Fibroblast of pulmonary artery (primary cell): ENCODE data around the gene NDUFS1.
"Not testable (repeated sequence)": the region's sequence is repeated elsewhere in the genome, so short reads cannot be mapped to it uniquely, and the experiment has no call there.

Experiments used
- DNase-seq: peaks from one replicate; pipeline ENCODE4 v3.0.0-alpha.2; 2010; ENCODE audit warnings: low read depth
- H3K4me3 ChIP-seq: replicated peaks from 2 replicates; pipeline ENCODE4 v1.5.1; 2011; ENCODE audit warnings: low read depth, mild to moderate bottlenecking, control low read depth, low read length, moderate library complexity
- CTCF ChIP-seq: IDR thresholded peaks from 2 replicates; pipeline ENCODE4 v1.5.1; 2011; ENCODE audit warnings: mild to moderate bottlenecking, control low read depth, low read length, inconsistent platforms; ENCODE audit errors: missing control alignments

Gene NDUFS1

DNA sequence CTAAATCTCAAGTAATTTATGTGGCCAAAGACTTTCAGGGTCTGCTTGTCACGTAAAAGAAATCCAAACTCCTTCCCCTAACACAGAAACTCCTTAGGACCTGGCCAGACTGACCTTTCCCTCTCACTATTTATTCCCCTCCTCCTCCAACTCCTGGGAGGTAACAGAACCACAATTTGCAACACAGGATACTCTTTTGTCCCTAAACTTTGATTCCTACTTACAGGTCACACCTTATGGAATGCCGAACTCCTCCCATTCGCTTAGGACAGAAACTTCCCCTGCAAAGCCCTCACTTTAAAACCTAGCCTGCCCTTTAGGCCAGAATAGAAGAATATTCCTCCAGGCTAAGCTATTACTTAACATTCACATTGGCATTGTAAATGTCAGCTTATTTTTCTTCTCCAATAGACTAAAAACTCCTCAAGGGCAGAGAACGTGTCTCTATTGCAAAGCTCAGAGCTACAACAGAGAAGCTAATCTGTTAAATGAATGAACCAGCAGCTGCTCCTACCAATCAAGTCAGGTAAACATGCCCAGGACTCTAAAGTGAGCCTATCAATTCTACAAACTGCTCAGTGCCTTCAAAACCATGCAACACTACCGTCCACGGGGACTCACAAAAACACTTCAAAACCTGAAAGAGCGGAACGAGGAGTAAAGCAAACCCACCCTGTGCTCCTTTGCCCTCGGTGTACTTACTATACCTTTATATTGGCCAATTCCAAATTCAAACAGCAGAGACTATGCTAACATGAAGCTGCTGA lies 79.4 kb downstream of the NDUFS1 start:
- H3K4me3 ChIP-seq = no peak overlapping the region
- no peak for DNase-seq
- TF ChIP-seq CTCF = no peak

GRCh38 chr2:206077879-206078278 lies 81.4 kb downstream of the NDUFS1 start:
- H3K4me3 ChIP-seq, DNase-seq: not testable (repeated sequence)

DNA sequence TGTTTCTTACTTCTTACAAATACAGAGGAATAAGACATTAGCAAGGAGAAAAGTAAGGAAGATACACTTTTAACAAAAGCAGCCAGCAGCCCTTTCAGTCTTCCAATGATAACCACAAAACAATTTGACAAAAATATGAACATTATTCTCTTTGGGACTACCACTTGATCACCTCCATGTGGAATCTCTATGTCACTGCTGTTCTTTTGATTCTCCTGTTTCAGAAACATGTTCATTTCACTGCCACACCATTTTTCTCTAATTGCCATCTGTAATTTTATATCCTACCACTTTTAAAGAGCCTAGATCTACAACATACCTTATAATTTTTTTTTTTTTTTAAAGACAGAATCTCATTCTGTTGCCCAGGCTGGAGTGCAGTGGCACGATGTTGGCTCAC lies 84.1 kb downstream of the NDUFS1 start:
- no peak for DNase-seq
- H3K4me3 ChIP-seq = no peak overlapping the region
- no peak for TF ChIP-seq CTCF

- DNase-seq = no peak
- no peak overlapping the region for H3K4me3 ChIP-seq
- no peak for TF ChIP-seq CTCF
Observed at GRCh38 chr2:206071807-206072206, 87.4 kb downstream of the NDUFS1 start.

DNA sequence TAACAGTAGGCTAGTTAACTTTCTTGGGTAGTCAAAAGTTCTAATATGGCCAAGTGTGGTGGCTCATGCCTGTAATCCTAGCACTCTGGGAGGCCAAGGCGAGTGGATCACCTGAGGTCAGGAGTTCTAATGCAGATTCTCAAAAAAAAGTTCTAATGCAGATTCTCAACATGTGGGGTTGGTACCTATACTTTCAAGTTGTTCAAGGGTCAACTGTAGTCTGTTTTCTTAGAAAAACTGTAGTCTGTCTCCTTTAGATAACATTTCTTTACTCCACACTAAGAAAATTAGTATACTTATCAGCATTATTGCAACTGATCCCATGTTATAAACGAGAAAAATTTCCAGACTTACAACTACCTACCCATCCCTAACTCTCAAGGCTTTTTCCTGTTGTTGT lies 89.8 kb downstream of the NDUFS1 start:
- TF ChIP-seq CTCF = no peak
- H3K4me3 ChIP-seq = no peak overlapping the region
- DNase-seq = no peak

DNA sequence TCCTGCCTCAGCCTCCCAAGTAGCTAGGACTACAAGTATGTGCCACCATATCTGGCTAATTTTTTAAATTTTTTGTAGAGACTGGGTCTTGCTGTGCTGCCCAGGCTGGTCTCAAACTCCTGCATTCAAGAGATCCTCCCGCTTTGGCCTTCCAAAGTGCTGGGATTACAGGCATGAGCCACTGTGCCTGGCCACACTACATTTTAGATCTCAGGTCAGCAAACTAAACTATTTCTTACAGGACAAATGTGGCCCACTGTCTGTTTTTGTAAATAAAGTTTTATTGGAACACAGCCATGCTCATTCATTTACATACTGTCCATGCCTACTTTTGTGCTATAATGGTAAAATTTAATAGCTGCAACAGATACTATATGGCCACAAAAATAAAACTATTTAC lies 91.0 kb downstream of the NDUFS1 start:
- H3K4me3 ChIP-seq = no peak overlapping the region
- DNase-seq = no peak
- TF ChIP-seq CTCF = no peak
